Endothelial cell of umbilical vein (primary cell): ENCODE results near the gene MARS1.

Experiments used
- MYC ChIP-seq: IDR thresholded peaks from one replicate; pipeline ENCODE4 v1.6.1; 2011; ENCODE audit warnings: mild to moderate bottlenecking, low read depth, low read length
- POLR2A ChIP-seq: IDR thresholded peaks from 2 replicates; pipeline ENCODE4 v1.6.1; 2012; ENCODE audit warnings: low read depth, mild to moderate bottlenecking, control low read depth, low read length
- TF ChIP-seq, protein P1 (sequence below), 2 donors: IDR thresholded peaks; 1 replicate in 1 of 2; 2 replicates in 1 of 2; pipeline ENCODE4 v1.5.1; 2011; ENCODE audit warnings: low read length in 2 of 2, mild to moderate bottlenecking in 2 of 2, moderate library complexity in 2 of 2, control low read depth in 1 of 2, inconsistent platforms in 1 of 2, low read depth in 1 of 2; ENCODE audit not compliant: insufficient read depth in 1 of 2; ENCODE audit errors: extremely low read depth in 1 of 2

DNA sequence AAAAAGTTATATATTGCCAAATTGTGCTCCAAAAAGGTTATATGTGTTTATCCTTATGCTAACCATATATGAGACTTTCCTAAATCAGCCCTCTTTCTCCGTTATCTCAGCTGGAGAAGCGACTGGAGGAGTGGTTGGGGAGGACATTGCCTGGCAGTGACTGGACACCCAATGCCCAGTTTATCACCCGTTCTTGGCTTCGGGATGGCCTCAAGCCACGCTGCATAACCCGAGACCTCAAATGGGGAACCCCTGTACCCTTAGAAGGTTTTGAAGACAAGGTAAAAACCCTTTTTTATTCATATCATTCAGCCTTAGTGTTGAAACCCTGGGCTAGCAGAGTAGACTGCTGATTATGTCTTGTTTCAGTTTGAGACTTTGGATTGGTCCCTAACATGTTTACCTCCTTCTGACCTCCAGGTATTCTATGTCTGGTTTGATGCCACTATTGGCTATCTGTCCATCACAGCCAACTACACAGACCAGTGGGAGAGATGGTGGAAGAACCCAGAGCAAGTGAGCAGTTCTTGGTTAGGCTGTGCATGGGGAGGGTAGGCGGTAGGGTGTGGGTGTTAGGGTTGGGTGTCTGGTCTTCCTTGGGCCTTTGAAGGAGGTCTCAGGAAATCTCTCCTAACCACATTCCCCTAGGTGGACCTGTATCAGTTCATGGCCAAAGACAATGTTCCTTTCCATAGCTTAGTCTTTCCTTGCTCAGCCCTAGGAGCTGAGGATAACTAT, 23.9 kb downstream of the MARS1 start:
- TF ChIP-seq POLR2A (no peak), MYC (no peak)
- TF ChIP-seq, protein P1, sequence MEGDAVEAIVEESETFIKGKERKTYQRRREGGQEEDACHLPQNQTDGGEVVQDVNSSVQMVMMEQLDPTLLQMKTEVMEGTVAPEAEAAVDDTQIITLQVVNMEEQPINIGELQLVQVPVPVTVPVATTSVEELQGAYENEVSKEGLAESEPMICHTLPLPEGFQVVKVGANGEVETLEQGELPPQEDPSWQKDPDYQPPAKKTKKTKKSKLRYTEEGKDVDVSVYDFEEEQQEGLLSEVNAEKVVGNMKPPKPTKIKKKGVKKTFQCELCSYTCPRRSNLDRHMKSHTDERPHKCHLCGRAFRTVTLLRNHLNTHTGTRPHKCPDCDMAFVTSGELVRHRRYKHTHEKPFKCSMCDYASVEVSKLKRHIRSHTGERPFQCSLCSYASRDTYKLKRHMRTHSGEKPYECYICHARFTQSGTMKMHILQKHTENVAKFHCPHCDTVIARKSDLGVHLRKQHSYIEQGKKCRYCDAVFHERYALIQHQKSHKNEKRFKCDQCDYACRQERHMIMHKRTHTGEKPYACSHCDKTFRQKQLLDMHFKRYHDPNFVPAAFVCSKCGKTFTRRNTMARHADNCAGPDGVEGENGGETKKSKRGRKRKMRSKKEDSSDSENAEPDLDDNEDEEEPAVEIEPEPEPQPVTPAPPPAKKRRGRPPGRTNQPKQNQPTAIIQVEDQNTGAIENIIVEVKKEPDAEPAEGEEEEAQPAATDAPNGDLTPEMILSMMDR (IDR thresholded peaks at IDR 0.05; ENCODE audit: extremely low read depth in 1 of 2, insufficient read depth in 1 of 2, low read depth in 1 of 2, low read length in 2 of 2), result no peak
